ENCODE data around the gene PLCB1.

- TF ChIP-seq CTCF (IDR thresholded peaks at IDR 0.05; ENCODE audit: poor library complexity) (no peak), EZH2 (IDR thresholded peaks at IDR 0.05; ENCODE audit: borderline replicate concordance) (no peak), EZH2phosphoT487 (IDR thresholded peaks at IDR 0.05; ENCODE audit: low read depth, severe bottlenecking, unreplicated experiment) (no peak)
Measured at GRCh38 chr20:8216375-8217200, 84.5 kb downstream of the PLCB1 start.

Data from hepatocyte (in vitro differentiated cells).